A673 (cell line): Measurements from ENCODE around the gene FBN1. TPM values are rescaled to one million over a fixed set of nuclear protein-coding genes. Genes with fewer than 3 reads are reported as not detected.
A peak's percentile ranks its signal among the peaks of the same experiment; 100 is the strongest.

Source experiments
- BruUV-seq: library from RNA; stranded (reverse); fragments of 400-500 nt; replicated peaks from 2 replicates; lab custom pipeline; 2021; lab: Mats Ljungman, UMichigan
- CTCF ChIA-PET: fragments of 300-600 bp; sonication (Branson Sonifier 250); formaldehyde crosslinking; loops from one replicate; lab custom pipeline; 2022; ENCODE audit warnings: antibody characterized with exemption; lab: Charles Lee
- POLR2A ChIA-PET: fragments of 300-600 bp; sonication (Branson Sonifier 250); formaldehyde crosslinking; loops from one replicate; lab custom pipeline; 2022; ENCODE audit warnings: antibody characterized with exemption; ENCODE audit not compliant: low non-redundant PET; lab: Charles Lee
- DNase-seq: peaks from one replicate; pipeline ENCODE4 v3.0.0-alpha.2; 2015; ENCODE audit warnings: low spot score
- H3K27ac ChIP-seq: fragments of 200-600 bp; sonication (generic); 2 replicates; pipeline ENCODE4 v1.5.1; 2016; ENCODE audit warnings: mixed run types, low read depth, mild to moderate bottlenecking, mixed read lengths, antibody characterized with exemption, low read length; ENCODE audit not compliant: poor library complexity, severe bottlenecking
- H3K27me3 ChIP-seq: fragments of 200-600 bp; sonication (generic); replicated peaks from 2 replicates; pipeline ENCODE4 v1.6.1; 2017; ENCODE audit warnings: mixed run types, low read depth, mild to moderate bottlenecking, mixed read lengths, antibody characterized with exemption, low read length; ENCODE audit not compliant: insufficient read depth, poor library complexity
- H3K36me3 ChIP-seq: fragments of 200-600 bp; sonication (generic); 2 replicates; pipeline ENCODE4 v1.6.1; 2016; ENCODE audit warnings: mixed run types, mild to moderate bottlenecking, mixed read lengths, antibody characterized with exemption, low read length; ENCODE audit not compliant: insufficient read depth, poor library complexity, severe bottlenecking
- H3K4me1 ChIP-seq: fragments of 200-600 bp; sonication (generic); 2 replicates; pipeline ENCODE4 v1.6.1; 2017; ENCODE audit warnings: mixed run types, mild to moderate bottlenecking, mixed read lengths, antibody characterized with exemption, low read length; ENCODE audit not compliant: insufficient read depth, poor library complexity, severe bottlenecking
- H3K4me3 ChIP-seq: fragments of 200-600 bp; sonication (generic); 2 replicates; pipeline ENCODE4 v1.5.1; 2016; ENCODE audit warnings: low read depth, mixed run types, mild to moderate bottlenecking, mixed read lengths, low read length; ENCODE audit not compliant: poor library complexity, severe bottlenecking
- H3K9me3 ChIP-seq: fragments of 200-600 bp; sonication (generic); 2 replicates; pipeline ENCODE4 v1.6.1; 2016; ENCODE audit warnings: mixed run types, low read depth, mild to moderate bottlenecking, mixed read lengths, antibody characterized with exemption, low read length; ENCODE audit not compliant: poor library complexity, severe bottlenecking
- EZH2 ChIP-seq: fragments of 200-600 bp; sonication (generic); IDR thresholded peaks from 2 replicates; pipeline ENCODE4 v1.6.1; 2017; ENCODE audit warnings: borderline replicate concordance, low read depth, mild to moderate bottlenecking, mixed read lengths, antibody characterized with exemption, low read length; ENCODE audit not compliant: poor library complexity, severe bottlenecking
- intact Hi-C: fragments of 100-400 bp; cut with micrococcal nuclease; formaldehyde crosslinking; loops from one replicate; pipeline ENCODE4 v1.10.0; 2022; ENCODE audit not compliant: unreplicated experiment
- total RNA-seq: library from RNA; stranded (reverse); gene quantifications from 2 replicates; pipeline ENCODE4 v1.2.3, GENCODE V29; 2021
- TF ChIP-seq, protein P1 (sequence below): fragments of 300-800, 200-600 bp; sonication (generic); conservative IDR thresholded peaks from 2 replicates; pipeline ENCODE4 v1.5.1; 2017; ENCODE audit warnings: low read depth, mild to moderate bottlenecking, antibody characterized with exemption, low read length, moderate library complexity, mixed read lengths

The FBN1 gene
- total RNA-seq, 1 experiment from 2014 or later: 25.4 TPM

GRCh38 chr15:48540756-48541155 lies 104.8 kb downstream of the FBN1 start:
- TF ChIP-seq, protein P1, sequence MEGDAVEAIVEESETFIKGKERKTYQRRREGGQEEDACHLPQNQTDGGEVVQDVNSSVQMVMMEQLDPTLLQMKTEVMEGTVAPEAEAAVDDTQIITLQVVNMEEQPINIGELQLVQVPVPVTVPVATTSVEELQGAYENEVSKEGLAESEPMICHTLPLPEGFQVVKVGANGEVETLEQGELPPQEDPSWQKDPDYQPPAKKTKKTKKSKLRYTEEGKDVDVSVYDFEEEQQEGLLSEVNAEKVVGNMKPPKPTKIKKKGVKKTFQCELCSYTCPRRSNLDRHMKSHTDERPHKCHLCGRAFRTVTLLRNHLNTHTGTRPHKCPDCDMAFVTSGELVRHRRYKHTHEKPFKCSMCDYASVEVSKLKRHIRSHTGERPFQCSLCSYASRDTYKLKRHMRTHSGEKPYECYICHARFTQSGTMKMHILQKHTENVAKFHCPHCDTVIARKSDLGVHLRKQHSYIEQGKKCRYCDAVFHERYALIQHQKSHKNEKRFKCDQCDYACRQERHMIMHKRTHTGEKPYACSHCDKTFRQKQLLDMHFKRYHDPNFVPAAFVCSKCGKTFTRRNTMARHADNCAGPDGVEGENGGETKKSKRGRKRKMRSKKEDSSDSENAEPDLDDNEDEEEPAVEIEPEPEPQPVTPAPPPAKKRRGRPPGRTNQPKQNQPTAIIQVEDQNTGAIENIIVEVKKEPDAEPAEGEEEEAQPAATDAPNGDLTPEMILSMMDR: no peak
- no peak for TF ChIP-seq EZH2
- no peaks in the 10 kb centered on the region for H3K9me3 ChIP-seq
- intact Hi-C loops: no loop called here
- no peak overlapping the region for H3K27ac ChIP-seq
- DNase-seq: no peak
- CTCF ChIA-PET: no interaction called here
- H3K36me3 ChIP-seq: no peaks in the 10 kb centered on the region
- no peaks in the 10 kb centered on the region for H3K27me3 ChIP-seq
- no peak overlapping the region for H3K4me3 ChIP-seq
- no TSS peak for BruUV-seq
- peaks cover 50% of the 10 kb centered on the region for H3K4me1 ChIP-seq
- POLR2A ChIA-PET: no interaction called here

DNA sequence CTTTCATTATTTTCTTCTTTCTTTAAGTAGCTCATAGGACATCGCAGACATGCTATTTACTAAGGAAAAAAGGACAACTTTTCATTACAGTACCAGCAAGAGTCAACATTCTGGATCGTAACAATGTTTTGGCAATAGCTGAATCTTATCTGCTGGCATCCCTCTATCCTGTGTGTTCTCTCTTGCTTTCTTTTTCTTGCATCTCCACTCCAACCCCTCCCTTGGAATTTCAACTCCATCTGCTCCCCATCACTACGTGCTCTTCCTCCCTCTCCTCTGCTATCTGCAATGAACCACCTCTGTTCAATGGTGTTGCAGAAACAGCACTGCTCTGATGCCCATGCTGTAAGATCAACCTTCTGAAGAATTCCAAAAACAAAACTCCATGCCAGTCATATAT lies 106.6 kb downstream of the FBN1 start:
- no peak for DNase-seq
- H3K4me3 ChIP-seq: no peak overlapping the region
- intact Hi-C loops: no loop called here
- no peaks in the 10 kb centered on the region for H3K27me3 ChIP-seq
- TF ChIP-seq, protein P1: no peak
- no peak for TF ChIP-seq EZH2
- no peaks in the 10 kb centered on the region for H3K36me3 ChIP-seq
- H3K27ac ChIP-seq: no peak overlapping the region
- CTCF ChIA-PET: no interaction called here
- no peaks in the 10 kb centered on the region for H3K9me3 ChIP-seq
- BruUV-seq: no TSS peak
- POLR2A ChIA-PET: no interaction called here
- H3K4me1 ChIP-seq: peaks cover 62% of the 10 kb centered on the region

- Histone ChIP-seq H3K27ac (peak overlapping the region; percentile 61), H3K27me3 (no peaks in the 10 kb centered on the region), H3K4me3 (no peak overlapping the region), H3K36me3 (no peaks in the 10 kb centered on the region), H3K4me1 (peaks cover 75% of the 10 kb centered on the region), H3K9me3 (no peaks in the 10 kb centered on the region)
- intact Hi-C loops: no loop called here
- DNase-seq: peak; percentile 35
- CTCF ChIA-PET: no interaction called here
- POLR2A ChIA-PET: no interaction called here
- BruUV-seq: no TSS peak
- TF ChIP-seq, protein P1: no peak
- no peak for TF ChIP-seq EZH2
Measured at GRCh38 chr15:48537271-48538113, 108.0 kb downstream of the FBN1 start.
